Esophagus muscularis mucosa (tissue), 3 donors: Measurements from ENCODE around the gene C12orf42.

Experiments used
- CTCF ChIP-seq, 3 experiments: fragments of 200-600 bp in 2 of 3; fragments of 450-650 bp in 1 of 3; sonication (generic) in 2 of 3; IDR thresholded peaks; one replicate each; pipeline ENCODE4 v1.5.1; 2017 to 2019; ENCODE audit warnings: antibody characterized with exemption in 3 of 3, mild to moderate bottlenecking in 2 of 3, moderate library complexity in 1 of 3
- POLR2A ChIP-seq: fragments of 450-650 bp; IDR thresholded peaks from one replicate; pipeline ENCODE4 v1.6.1; 2017; ENCODE audit warnings: antibody characterized with exemption, moderate library complexity, mild to moderate bottlenecking, low read depth

- TF ChIP-seq POLR2A, result no peak
- no peak for TF ChIP-seq CTCF (IDR thresholded peaks at IDR 0.05)
Observed at GRCh38 chr12:103336940-103337339, 158.8 kb downstream of the C12orf42 start.
